ENCODE measurements around the gene AHR.
"Not testable (repeated sequence)": the region's sequence is repeated elsewhere in the genome, so short reads cannot be mapped to it uniquely, and the experiment has no call there.

Gene AHR

GRCh38 chr7:17340655-17341054 lies 42.2 kb downstream of the AHR start:
- DNase-seq (ENCODE audit: low spot score) = no peak

GRCh38 chr7:17342756-17343155 lies 44.3 kb downstream of the AHR start:
- DNase-seq (ENCODE audit: low spot score) = no peak

DNA sequence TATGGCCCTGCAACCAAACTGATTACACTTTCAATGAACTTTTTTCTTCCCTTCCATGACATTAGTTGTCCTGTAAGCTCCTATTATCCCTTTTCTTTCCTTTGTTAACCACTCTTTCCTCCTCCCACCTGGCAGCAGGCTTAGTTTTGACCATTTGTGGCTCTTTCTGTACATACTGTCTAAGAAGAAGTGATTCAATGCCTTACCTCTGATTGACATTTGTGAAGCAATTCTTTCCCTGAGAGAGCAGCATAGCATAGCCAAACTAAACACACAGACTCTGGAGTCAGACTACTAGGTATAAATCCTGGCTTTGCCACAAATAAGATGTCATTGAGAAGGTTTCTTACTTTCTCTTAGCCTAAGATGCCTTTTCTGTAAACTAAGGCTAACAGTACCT lies 48.9 kb downstream of the AHR start:
- DNase-seq (ENCODE audit: low spot score) = no peak

- DNase-seq (ENCODE audit: low spot score) = not testable (repeated sequence)
Observed at GRCh38 chr7:17348932-17349331, 50.5 kb downstream of the AHR start.

- DNase-seq (ENCODE audit: low spot score) = not testable (repeated sequence)
Observed at GRCh38 chr7:17350321-17350720, 51.9 kb downstream of the AHR start.

GRCh38 chr7:17353650-17354419 lies 55.4 kb downstream of the AHR start:
- DNase-seq (ENCODE audit: low spot score) = not testable (repeated sequence)

DNA sequence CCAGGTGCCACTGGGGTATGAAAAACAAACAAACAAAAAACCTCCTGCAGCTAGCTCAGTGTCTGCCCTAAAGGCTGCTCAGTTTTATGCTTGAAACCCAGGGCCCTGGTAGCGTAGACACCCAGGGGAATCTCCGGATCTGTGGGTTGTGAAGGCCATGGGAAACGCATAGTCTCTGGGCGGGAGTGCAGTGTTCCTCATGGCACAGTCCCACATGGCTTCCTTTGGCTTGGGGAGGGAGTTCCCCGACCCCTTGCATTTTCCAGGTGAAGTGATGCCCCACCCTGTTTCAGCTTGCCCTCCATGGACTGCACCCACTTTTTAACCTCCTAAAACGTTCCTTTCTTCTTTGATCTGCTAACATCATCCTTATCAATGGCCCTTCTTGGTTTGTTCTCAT lies 56.0 kb downstream of the AHR start:
- no peak for DNase-seq (ENCODE audit: low spot score)

- no peak for DNase-seq (ENCODE audit: low spot score)
Observed at GRCh38 chr7:17355050-17355449, 56.6 kb downstream of the AHR start.

GRCh38 chr7:17357952-17358351 lies 59.5 kb downstream of the AHR start:
- DNase-seq (ENCODE audit: low spot score) = no peak

- no peak for DNase-seq (ENCODE audit: low spot score)
Observed at GRCh38 chr7:17359610-17360009, 61.2 kb downstream of the AHR start.

DNA sequence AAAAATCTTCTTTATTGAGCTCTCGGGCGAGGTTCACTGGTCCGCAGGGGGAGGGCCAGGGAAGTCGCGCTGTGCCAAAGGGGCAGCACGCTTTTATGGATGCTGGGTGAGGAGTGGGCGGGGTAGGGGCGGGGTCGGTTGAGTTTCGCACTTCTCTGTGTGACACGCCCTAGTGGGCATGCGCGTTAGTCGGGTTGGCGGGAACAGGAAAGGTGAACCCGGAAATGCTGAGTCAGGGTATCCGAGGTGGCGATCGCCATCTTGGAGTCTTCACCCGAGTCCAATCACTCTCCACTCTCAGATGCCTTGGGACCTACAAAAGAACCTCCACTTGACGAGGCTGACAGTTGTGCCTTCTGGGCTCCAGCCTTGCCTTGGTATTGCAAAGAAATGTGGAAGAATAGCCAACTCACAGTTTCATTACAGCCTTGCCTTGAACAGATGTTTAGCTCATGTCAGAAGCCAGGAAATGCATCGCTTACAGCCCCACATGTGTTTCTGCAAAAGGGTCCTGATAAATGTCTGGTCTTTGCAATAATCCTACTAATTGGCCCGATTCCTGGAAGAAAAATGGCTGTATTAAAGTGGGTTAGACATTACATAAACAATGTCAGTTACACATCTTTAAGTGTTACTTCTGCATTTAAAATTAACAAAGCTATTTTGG lies 64.1 kb downstream of the AHR start:
- DNase-seq (ENCODE audit: low spot score) = no peak

DNA sequence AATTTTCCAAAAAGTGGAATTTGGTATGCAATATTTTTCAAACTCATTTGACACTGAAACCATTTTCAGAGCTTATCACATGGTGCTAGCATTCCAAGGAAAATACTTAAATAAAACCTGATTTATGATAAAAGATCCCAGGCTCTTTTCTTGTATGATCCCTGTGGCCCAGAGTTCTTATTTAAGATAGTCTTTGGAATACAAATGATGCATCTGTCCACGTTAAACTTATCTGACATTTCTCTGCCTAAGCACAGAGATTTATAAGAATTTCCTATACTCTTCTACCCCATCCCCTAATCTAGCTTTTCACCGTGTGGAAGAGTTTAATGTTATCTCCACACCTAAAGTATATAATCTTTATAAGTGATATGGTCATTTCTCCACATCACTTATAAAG lies 66.2 kb downstream of the AHR start:
- DNase-seq (ENCODE audit: low spot score) = no peak

DNA sequence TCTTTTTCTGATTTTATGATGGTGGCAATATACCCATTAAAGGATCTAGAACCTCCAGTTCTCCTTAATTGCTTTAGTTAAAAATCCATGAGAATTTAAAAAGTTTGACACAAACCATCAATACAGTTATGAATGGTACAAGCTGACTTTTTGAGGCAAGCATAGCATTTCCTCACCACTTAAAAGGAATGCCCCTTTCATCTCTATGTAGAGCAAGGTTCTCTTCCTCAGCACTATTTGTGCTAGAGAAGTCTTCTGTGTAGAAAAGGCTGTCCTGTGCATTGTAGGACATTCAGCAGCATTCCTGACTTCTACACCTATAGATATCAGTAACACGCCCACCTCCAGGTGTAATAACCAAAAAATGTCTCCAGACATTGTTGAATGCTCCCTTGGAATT lies 67.3 kb downstream of the AHR start:
- no peak for DNase-seq (ENCODE audit: low spot score)

DNA sequence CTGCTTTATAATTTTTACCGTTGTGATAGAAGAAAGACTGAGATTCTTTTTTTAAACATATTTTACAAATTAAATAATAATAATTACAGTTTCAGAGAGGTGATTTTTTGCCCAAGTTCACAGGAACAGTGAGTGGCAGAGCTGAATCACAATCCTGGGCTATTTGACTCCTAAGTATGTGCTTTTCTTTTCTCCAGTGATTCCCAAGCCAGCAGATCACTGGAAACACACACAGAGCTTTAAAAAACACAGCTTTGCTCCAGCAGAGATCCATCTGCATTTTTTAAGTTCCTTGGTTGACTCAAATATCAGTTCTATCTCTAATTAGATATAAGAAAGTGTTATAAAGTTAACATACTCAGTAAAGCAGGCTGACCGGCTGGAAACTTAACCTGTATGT lies 69.0 kb downstream of the AHR start:
- DNase-seq (ENCODE audit: low spot score) = no peak

GRCh38 chr7:17368856-17369524 lies 70.5 kb downstream of the AHR start:
- no peak for DNase-seq (ENCODE audit: low spot score)

- DNase-seq (ENCODE audit: low spot score) = no peak
Observed at GRCh38 chr7:17369691-17370426, 71.4 kb downstream of the AHR start.

- no peak for DNase-seq (ENCODE audit: low spot score)
Observed at GRCh38 chr7:17370901-17371585, 72.6 kb downstream of the AHR start.

DNA sequence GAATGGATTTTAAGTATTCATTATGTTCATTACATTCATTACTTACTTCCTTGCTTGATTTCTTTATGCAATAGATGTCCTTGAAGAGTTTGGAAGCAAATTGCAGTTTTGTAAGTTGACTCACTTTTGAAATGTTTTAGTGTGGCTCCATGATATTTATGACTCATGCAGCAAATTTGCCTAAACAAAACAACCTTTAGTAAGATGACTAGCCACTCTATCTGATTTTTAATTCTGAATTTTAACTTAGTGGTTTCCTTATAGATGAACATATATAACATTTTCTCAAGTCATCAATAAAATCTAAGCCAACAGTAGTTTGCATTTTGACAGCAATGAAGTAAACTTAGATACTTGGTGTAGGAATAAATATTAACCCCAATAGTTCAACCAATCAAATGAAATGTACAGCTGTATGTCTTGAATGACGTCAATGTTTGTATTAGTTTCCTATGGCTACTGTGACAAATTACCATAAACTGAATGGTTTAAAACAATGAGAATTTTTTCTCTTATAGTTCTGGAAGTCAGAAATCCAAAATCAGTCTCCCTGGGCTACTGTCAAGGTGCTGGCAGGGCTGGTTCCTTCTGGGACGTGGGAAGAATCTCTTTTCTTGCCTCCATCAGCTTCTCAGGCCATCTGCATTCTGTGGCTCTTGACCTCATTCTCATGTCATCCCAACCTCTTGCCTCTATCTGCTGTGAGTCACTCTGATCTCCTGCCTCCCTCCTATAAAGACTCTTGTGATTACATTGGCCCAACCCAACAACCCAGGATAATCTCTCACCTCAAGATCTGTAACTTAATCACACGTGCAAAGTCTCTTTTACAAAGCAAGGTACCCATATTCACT lies 73.4 kb downstream of the AHR start:
- DNase-seq (ENCODE audit: low spot score) = no peak

GRCh38 chr7:17374157-17374556 lies 75.7 kb downstream of the AHR start:
- DNase-seq (ENCODE audit: low spot score) = no peak

GRCh38 chr7:17374654-17375053 lies 76.2 kb downstream of the AHR start:
- no peak for DNase-seq (ENCODE audit: low spot score)

DNA sequence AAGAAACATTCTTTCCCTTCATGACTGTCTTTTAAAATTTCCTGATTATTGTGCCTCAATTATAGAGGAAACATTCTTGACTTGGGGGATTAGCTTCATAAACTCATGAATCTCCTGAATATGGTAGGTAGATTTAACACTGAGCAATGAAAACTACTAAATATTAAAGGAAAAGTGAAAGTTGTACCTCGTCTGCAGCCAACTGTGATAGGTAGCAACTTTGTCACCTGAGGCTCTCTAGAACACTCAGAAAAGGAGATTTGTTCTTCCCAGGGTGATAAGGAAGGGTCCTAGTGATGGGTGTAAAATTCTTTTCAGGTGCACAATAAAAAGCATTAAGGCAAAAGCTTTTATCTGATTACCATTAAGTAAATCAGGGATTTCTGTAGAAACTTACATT lies 78.1 kb downstream of the AHR start:
- no peak for DNase-seq (ENCODE audit: low spot score)

Measured in ecto neural progenitor cell (in vitro differentiated cells).